ENCODE data around the gene GLG1. TPM values are rescaled to one million over a fixed set of nuclear protein-coding genes. Genes with fewer than 3 reads are reported as not detected.
A peak's percentile ranks its signal among the peaks of the same experiment; 100 is the strongest.

Gene GLG1
- polyA plus RNA-seq, 2 of the 4 experiments (the other 2 are of a cell fraction), result 51.9 to 90.6 TPM

DNA sequence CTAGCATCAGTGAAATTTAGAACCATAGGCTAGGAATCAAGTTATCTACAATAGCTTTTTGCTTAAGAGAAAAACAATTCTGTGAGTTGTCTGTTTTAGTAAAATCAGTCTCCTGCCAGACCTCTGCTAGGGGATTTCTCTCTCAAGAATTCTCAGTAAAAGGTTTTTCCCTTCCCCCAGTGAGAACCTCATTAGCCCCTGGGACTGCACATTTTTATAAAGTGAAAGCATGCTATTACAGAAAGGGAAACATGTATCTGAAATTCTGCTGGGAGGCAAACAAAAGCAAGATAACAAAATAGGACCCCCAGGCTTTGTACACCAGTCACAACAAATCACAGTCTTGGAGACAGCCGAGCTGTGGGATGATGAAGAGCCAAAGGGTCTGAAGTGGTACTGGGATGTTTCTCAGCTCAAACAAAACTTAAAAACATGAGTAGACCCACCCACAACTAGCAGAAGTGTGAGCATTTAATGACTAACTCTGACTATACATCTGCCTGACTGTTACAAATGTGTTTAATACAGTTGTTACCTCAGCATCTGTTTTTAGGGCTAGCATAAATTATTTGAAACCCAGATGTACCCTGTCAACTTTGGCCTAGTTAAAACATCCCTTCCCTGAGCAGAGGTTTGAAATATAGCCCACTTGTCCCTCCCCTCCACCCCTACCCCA is 20.0 kb upstream of the GLG1 start:
- ChIA-PET CTCF (interaction anchor here (1.0 kb wide), 2 partner anchors 235 to 317 kb away, joined by 3 read pairs; no protein-coding TSS in a partner anchor), POLR2A (no interaction called here)
- TF ChIP-seq KDM1A (IDR thresholded peaks at IDR 0.05; ENCODE audit: low read depth), result no peak
- TF ChIP-seq, protein P1, sequence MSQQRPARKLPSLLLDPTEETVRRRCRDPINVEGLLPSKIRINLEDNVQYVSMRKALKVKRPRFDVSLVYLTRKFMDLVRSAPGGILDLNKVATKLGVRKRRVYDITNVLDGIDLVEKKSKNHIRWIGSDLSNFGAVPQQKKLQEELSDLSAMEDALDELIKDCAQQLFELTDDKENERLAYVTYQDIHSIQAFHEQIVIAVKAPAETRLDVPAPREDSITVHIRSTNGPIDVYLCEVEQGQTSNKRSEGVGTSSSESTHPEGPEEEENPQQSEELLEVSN (IDR thresholded peaks at IDR 0.05; ENCODE audit: borderline replicate concordance, low read depth), result no peak
- no peak for TF ChIP-seq SREBF2 (IDR thresholded peaks at IDR 0.05)
- TF ChIP-seq ZNF302 (CRISPR knock-in tag; IDR thresholded peaks at IDR 0.05), result no peak
- TF ChIP-seq JUNB (IDR thresholded peaks at IDR 0.05), result no peak
- TF ChIP-seq HOXB13 (CRISPR knock-in tag; IDR thresholded peaks at IDR 0.05; ENCODE audit: low read depth), result no peak
- TF ChIP-seq HEYL (CRISPR knock-in tag; IDR thresholded peaks at IDR 0.05), result no peak
- Histone ChIP-seq H3K9me3 (no peaks in the 10 kb centered on the region), H3K4me2 (no peak overlapping the region), H3K4me1 (no peaks in the 10 kb centered on the region), H3K4me3 (no peak overlapping the region), H3K27ac (no peak overlapping the region)
- DNase-seq (ENCODE audit: low read depth in 1 of 2, low spot score in 1 of 2) (no peak), FAIRE-seq (no peak), ATAC-seq (no peak)
- 86% methylated on average over 1 of the region's 1 CpG for WGBS (ENCODE audit: missing lambda C conversion rate)

DNA sequence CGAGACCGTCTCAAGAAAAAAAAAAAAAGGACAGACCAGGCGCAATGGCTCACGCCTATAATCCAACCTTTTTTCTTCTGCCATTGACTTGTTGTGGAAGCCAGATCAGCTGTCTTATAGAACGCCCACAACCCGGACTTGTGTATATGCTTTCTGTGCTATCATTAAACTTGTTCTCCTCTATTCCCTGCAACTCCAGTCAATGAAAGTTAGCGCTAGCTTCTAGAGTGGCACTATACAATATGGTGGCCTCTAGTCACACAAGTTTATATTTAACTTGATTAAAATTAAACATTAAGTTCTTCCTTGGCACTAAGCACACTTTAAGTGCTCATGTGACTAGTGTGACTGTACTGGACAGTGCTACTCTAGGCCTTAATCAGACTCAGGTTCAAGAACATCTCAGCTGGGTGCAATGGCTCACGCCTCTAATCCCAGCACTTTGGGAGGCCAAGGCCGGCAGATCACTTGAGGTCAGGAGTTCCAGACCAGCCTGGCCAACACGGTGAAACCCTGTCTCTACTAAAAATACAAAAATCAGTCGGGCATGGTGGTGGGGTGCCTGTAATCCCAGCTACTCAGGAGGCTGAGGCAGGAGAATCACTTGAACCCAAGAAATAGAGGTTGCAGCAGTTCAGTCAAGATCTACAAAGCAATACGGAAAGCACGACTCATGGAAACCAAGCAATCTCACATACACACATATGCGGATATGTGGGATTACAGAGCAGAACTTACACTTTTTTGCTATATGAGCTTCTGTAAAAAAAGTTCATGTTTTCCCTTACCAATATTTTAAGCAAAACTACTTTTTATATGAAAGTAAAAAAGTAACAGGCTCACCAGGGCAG is 18.8 kb upstream of the GLG1 start:
- CTCF ChIA-PET, result interaction anchor here (0.6 to 4.7 kb wide), 10 partner anchors 8 to 316 kb away, joined by 3 to 31 read pairs (median 4); no protein-coding TSS in a partner anchor
- no peak overlapping the region for H3K4me3 ChIP-seq
- H3K9me3 ChIP-seq, result no peaks in the 10 kb centered on the region
- no peak overlapping the region for H3K27ac ChIP-seq
- POLR2A ChIA-PET, result interaction anchor here (1.1 kb wide), 1 partner anchor 19 kb away, joined by 4 read pairs; the partner anchor contains the start of gene GLG1
- no peaks in the 10 kb centered on the region for H3K4me1 ChIP-seq
- WGBS (ENCODE audit: missing lambda C conversion rate), result 88% methylated on average over 14 of the region's 14 CpGs
- no peak for FAIRE-seq
- DNase-seq (ENCODE audit: low read depth in 1 of 2, low spot score in 1 of 2), result no peak
- ATAC-seq, result no peak
- no peak overlapping the region for H3K4me2 ChIP-seq
- TF ChIP-seq RFX5 (IDR thresholded peaks at IDR 0.05) (no peak), BHLHE40 (IDR thresholded peaks at IDR 0.05; ENCODE audit: low read depth, low read length) (no peak), HOXA7 (CRISPR knock-in tag; IDR thresholded peaks at IDR 0.05) (no peak), SREBF2 (IDR thresholded peaks at IDR 0.05) (no peak), HOXB5 (CRISPR knock-in tag; IDR thresholded peaks at IDR 0.05) (no peak), RARB (CRISPR knock-in tag; IDR thresholded peaks at IDR 0.05) (no peak)
- TF ChIP-seq, protein P2, sequence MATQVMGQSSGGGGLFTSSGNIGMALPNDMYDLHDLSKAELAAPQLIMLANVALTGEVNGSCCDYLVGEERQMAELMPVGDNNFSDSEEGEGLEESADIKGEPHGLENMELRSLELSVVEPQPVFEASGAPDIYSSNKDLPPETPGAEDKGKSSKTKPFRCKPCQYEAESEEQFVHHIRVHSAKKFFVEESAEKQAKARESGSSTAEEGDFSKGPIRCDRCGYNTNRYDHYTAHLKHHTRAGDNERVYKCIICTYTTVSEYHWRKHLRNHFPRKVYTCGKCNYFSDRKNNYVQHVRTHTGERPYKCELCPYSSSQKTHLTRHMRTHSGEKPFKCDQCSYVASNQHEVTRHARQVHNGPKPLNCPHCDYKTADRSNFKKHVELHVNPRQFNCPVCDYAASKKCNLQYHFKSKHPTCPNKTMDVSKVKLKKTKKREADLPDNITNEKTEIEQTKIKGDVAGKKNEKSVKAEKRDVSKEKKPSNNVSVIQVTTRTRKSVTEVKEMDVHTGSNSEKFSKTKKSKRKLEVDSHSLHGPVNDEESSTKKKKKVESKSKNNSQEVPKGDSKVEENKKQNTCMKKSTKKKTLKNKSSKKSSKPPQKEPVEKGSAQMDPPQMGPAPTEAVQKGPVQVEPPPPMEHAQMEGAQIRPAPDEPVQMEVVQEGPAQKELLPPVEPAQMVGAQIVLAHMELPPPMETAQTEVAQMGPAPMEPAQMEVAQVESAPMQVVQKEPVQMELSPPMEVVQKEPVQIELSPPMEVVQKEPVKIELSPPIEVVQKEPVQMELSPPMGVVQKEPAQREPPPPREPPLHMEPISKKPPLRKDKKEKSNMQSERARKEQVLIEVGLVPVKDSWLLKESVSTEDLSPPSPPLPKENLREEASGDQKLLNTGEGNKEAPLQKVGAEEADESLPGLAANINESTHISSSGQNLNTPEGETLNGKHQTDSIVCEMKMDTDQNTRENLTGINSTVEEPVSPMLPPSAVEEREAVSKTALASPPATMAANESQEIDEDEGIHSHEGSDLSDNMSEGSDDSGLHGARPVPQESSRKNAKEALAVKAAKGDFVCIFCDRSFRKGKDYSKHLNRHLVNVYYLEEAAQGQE (IDR thresholded peaks at IDR 0.05), result no peak
- TF ChIP-seq, protein P3, sequence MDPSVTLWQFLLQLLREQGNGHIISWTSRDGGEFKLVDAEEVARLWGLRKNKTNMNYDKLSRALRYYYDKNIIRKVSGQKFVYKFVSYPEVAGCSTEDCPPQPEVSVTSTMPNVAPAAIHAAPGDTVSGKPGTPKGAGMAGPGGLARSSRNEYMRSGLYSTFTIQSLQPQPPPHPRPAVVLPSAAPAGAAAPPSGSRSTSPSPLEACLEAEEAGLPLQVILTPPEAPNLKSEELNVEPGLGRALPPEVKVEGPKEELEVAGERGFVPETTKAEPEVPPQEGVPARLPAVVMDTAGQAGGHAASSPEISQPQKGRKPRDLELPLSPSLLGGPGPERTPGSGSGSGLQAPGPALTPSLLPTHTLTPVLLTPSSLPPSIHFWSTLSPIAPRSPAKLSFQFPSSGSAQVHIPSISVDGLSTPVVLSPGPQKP (IDR thresholded peaks at IDR 0.05; ENCODE audit: low read depth, low read length), result no peak

DNA sequence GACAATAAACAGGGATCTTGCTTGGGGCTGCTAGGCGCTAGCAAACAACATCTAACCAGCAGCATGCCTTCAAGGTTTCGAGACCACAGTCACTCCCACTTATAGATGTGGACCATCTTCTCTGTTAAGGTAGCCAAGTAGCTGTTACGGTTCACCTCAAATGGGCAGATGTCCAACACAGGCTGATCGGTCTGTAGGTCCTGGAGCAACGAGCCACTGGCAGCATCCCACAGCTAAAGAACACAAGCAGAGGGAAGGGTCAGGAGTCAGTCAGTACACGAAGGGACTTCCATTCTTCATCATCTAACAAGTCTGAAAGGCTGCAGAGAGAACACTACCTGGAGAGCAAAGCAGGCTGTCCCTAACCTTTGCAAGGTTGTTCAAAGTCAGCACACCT is 16.9 kb upstream of the GLG1 start:
- FAIRE-seq (no peak), ATAC-seq (peak in 1 of 2 experiments; percentile 20; a peak in 3 of 6 replicates), DNase-seq (ENCODE audit: low read depth in 1 of 2, low spot score in 1 of 2) (no peak)
- Histone ChIP-seq H3K27ac (no peak overlapping the region), H3K4me1 (no peaks in the 10 kb centered on the region), H3K9me3 (no peaks in the 10 kb centered on the region), H3K4me2 (no peak overlapping the region), H3K4me3 (no peak overlapping the region)
- CTCF ChIA-PET, result interaction anchor here (0.6 to 4.7 kb wide), 10 partner anchors 10 to 318 kb away, joined by 3 to 31 read pairs (median 6); no protein-coding TSS in a partner anchor
- WGBS (ENCODE audit: missing lambda C conversion rate), result 95% methylated on average over 6 of the region's 6 CpGs
- POLR2A ChIA-PET, result no interaction called here
- no peak for TF ChIP-seq HDAC2 (IDR thresholded peaks at IDR 0.05)
- no peak for TF ChIP-seq MAFK (IDR thresholded peaks at IDR 0.05; ENCODE audit: partially characterized antibody)
- TF ChIP-seq ZNF302 (CRISPR knock-in tag; IDR thresholded peaks at IDR 0.05), result no peak
- no peak for TF ChIP-seq FOXS1 (CRISPR knock-in tag; IDR thresholded peaks at IDR 0.05)
- TF ChIP-seq, protein P4, sequence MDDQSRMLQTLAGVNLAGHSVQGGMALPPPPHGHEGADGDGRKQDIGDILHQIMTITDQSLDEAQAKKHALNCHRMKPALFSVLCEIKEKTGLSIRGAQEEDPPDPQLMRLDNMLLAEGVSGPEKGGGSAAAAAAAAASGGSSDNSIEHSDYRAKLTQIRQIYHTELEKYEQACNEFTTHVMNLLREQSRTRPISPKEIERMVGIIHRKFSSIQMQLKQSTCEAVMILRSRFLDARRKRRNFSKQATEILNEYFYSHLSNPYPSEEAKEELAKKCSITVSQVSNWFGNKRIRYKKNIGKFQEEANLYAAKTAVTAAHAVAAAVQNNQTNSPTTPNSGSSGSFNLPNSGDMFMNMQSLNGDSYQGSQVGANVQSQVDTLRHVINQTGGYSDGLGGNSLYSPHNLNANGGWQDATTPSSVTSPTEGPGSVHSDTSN (IDR thresholded peaks at IDR 0.05), result no peak
- TF ChIP-seq CBX2 (IDR thresholded peaks at IDR 0.05; ENCODE audit: borderline replicate concordance, low read depth), result no peak
- TF ChIP-seq POLR2AphosphoS2 (conservative IDR thresholded peaks at IDR 0.05; ENCODE audit: low read length), result no peak
- TF ChIP-seq ZFP36 (IDR thresholded peaks at IDR 0.05; ENCODE audit: borderline replicate concordance, partially characterized antibody), result no peak
- TF ChIP-seq SREBF2 (IDR thresholded peaks at IDR 0.05), result no peak
- no peak for TF ChIP-seq HOXA7 (CRISPR knock-in tag; IDR thresholded peaks at IDR 0.05)
- TF ChIP-seq, protein P5, sequence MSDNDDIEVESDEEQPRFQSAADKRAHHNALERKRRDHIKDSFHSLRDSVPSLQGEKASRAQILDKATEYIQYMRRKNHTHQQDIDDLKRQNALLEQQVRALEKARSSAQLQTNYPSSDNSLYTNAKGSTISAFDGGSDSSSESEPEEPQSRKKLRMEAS (IDR thresholded peaks at IDR 0.05), result no peak
- TF ChIP-seq, protein P6, sequence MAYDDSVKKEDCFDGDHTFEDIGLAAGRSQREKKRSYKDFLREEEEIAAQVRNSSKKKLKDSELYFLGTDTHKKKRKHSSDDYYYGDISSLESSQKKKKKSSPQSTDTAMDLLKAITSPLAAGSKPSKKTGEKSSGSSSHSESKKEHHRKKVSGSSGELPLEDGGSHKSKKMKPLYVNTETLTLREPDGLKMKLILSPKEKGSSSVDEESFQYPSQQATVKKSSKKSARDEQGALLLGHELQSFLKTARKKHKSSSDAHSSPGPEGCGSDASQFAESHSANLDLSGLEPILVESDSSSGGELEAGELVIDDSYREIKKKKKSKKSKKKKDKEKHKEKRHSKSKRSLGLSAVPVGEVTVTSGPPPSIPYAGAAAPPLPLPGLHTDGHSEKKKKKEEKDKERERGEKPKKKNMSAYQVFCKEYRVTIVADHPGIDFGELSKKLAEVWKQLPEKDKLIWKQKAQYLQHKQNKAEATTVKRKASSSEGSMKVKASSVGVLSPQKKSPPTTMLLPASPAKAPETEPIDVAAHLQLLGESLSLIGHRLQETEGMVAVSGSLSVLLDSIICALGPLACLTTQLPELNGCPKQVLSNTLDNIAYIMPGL (CRISPR knock-in tag; IDR thresholded peaks at IDR 0.05; ENCODE audit: borderline replicate concordance), result no peak

All from A549 (cell line).